T1000 (cell line): ENCODE data around the gene DNAJC8.

Source experiments
- DNase-seq: peaks from one replicate; lab custom pipeline; 2025; ENCODE audit warnings: mixed read lengths; lab: John Stamatoyannopoulos, UW

The DNAJC8 gene

GRCh38 chr1:28249013-28249865 lies 16.4 kb upstream of the DNAJC8 start:
- no peak for DNase-seq

- peak; percentile 77 for DNase-seq
These were observed 15.6 kb upstream of the DNAJC8 start for GRCh38 chr1:28248273-28249012.

- no peak for DNase-seq
These were observed 14.9 kb upstream of the DNAJC8 start for GRCh38 chr1:28247612-28248272.

GRCh38 chr1:28246427-28246832 lies 13.6 kb upstream of the DNAJC8 start:
- no peak for DNase-seq

GRCh38 chr1:28244549-28245251 lies 11.9 kb upstream of the DNAJC8 start:
- DNase-seq, result no peak

- no peak for DNase-seq
These were observed 11.0 kb upstream of the DNAJC8 start for GRCh38 chr1:28243685-28244311.

- DNase-seq, result no peak
These were observed 8.9 kb upstream of the DNAJC8 start for GRCh38 chr1:28241638-28242241.

- no peak for DNase-seq
These were observed 7.2 kb upstream of the DNAJC8 start for GRCh38 chr1:28240024-28240423.

- no peak for DNase-seq
These were observed 6.2 kb upstream of the DNAJC8 start for GRCh38 chr1:28239004-28239403.

GRCh38 chr1:28236656-28237322 lies 4.0 kb upstream of the DNAJC8 start:
- DNase-seq, result no peak

- peak; percentile 92 for DNase-seq
These were observed 3.2 kb upstream of the DNAJC8 start, which contains the start of gene ATP5IF1 for GRCh38 chr1:28235755-28236655. TSS of gene ATP5IF1 (plus strand) at chr1:28236124. CDS start at chr1:28236184, 60 bp downstream.

- no peak for DNase-seq
These were observed 406 bp upstream of the DNAJC8 start for GRCh38 chr1:28233264-28233606.

GRCh38 chr1:28229996-28230395 lies 2.8 kb downstream of the DNAJC8 start:
- DNase-seq, result no peak

- DNase-seq, result no peak
These were observed 3.7 kb downstream of the DNAJC8 start for GRCh38 chr1:28229089-28229488.

- no peak for DNase-seq
These were observed 19.5 kb downstream of the DNAJC8 start for GRCh38 chr1:28213315-28213714.

- no peak for DNase-seq
These were observed 23.1 kb downstream of the DNAJC8 start for GRCh38 chr1:28209700-28210099.

GRCh38 chr1:28208818-28209441 lies 23.9 kb downstream of the DNAJC8 start:
- no peak for DNase-seq

- no peak for DNase-seq
These were observed 27.6 kb downstream of the DNAJC8 start for GRCh38 chr1:28205243-28205642.

GRCh38 chr1:28200234-28200873 lies 32.5 kb downstream of the DNAJC8 start:
- no peak for DNase-seq
